Activated CD4-positive, alpha-beta T cell treated with anti-CD3 and anti-CD28 coated beads, Interleukin-2, amount 50 U/mL, for 1 hour (primary cell): ENCODE data around the gene PKDCC.

ENCODE experiments used
- DNase-seq: peaks from one replicate; pipeline ENCODE4 v3.0.0-alpha.2; 2020

The PKDCC gene

GRCh38 chr2:42047488-42048298 lies at the start of gene PKDCC:
TSS of gene PKDCC (plus strand) at chr2:42048021. CDS start at chr2:42048200, 179 bp downstream.
- DNase-seq, result no peak

- no peak for DNase-seq
Measured at GRCh38 chr2:41998186-41999127, 49.4 kb upstream of the PKDCC start.

- no peak for DNase-seq
Measured at GRCh38 chr2:41999128-41999480, 48.7 kb upstream of the PKDCC start.

GRCh38 chr2:41999592-42000281 lies 48.1 kb upstream of the PKDCC start:
- DNase-seq, result no peak

GRCh38 chr2:42001711-42002201 lies 46.1 kb upstream of the PKDCC start:
- no peak for DNase-seq

GRCh38 chr2:42007551-42007950 lies 40.3 kb upstream of the PKDCC start:
- DNase-seq, result no peak

- no peak for DNase-seq
Measured at GRCh38 chr2:42008241-42008921, 39.4 kb upstream of the PKDCC start.

- no peak for DNase-seq
Measured at GRCh38 chr2:42009657-42010580, 37.9 kb upstream of the PKDCC start.

GRCh38 chr2:42010743-42011298 lies 37.0 kb upstream of the PKDCC start:
- no peak for DNase-seq

GRCh38 chr2:42012137-42012536 lies 35.7 kb upstream of the PKDCC start:
- DNase-seq, result no peak

- no peak for DNase-seq
Measured at GRCh38 chr2:42012651-42013050, 35.2 kb upstream of the PKDCC start.

GRCh38 chr2:42013409-42013808 lies 34.4 kb upstream of the PKDCC start:
- no peak for DNase-seq

GRCh38 chr2:42021464-42021863 lies 26.4 kb upstream of the PKDCC start:
- DNase-seq, result no peak

GRCh38 chr2:42025151-42025582 lies 22.7 kb upstream of the PKDCC start:
- DNase-seq, result no peak

- DNase-seq, result no peak
Measured at GRCh38 chr2:42026272-42026671, 21.5 kb upstream of the PKDCC start.

GRCh38 chr2:42028571-42029148 lies 19.2 kb upstream of the PKDCC start:
- DNase-seq, result no peak

GRCh38 chr2:42029171-42029570 lies 18.6 kb upstream of the PKDCC start:
- no peak for DNase-seq

- no peak for DNase-seq
Measured at GRCh38 chr2:42029639-42030199, 18.1 kb upstream of the PKDCC start.

- no peak for DNase-seq
Measured at GRCh38 chr2:42030200-42030759, 17.5 kb upstream of the PKDCC start.

GRCh38 chr2:42030829-42031228 lies 17.0 kb upstream of the PKDCC start:
- no peak for DNase-seq
